HG03064 (cell line): ENCODE measurements around the gene FABP1.

ENCODE experiments used
- ATAC-seq: cut with Tn5 transposase; IDR thresholded peaks from one replicate; pipeline ENCODE4 v1.9.1; 2021; ENCODE audit warnings: low read depth; ENCODE audit not compliant: unreplicated experiment

The FABP1 gene

DNA sequence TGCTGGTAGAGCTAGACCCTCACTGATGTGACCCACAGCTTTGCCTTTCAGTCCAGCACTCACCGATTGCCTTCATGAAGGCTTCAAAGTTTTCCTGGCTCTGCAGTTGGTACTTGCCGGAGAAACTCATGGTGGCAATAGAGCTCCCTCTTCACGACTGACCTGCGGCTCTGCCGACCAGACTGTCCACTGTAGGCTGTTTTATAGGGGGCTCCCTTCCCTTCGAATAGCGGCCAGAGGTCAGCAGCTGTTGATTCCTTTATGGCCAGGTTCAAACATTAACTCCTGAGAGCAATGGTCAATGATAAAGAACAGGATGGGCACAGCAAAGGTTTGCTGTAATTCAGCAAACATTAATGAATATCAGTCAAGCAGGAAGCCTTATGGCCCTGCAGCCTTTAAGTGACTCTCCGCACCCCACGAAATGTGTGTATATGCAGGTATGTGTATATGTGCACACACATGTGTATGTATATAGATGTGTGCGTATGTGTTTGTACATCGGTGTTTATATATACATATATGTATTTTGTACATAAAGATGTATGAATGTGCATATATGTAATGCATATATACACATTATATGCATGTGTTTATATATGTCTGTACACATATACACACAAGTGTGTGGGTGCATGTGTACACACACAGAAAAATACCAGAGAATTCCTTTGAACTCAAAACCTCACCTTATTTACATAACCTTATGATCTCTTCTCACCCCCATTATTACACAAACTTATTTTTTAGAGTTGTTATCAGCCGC, at the start of gene FABP1:
Gene FABP1, minus strand, starts transcription at position 175 of the 766 bp plus-strand sequence. Its CDS starts 45 bp downstream, at position 130.
- ATAC-seq, result no peak

DNA sequence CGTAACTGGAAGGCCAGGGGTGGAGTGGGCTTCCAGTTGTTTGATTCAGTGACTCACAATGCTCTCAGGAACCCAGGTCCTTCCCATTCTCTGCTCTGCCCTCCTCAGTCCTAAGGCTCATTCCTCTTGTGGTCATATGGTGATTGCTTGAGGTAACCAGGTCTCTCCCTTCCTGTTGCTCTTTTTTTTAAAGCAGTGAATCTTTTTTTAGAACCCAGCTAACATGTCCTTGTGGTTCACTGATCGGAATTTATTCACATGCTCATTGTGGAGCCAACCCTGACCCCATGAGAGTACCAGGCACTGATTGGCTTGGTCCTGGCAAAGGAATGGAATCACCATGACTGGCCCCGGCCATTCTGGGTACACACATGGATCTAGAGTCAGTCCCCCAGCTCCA, 49.7 kb upstream of the FABP1 start:
- ATAC-seq, result no peak

DNA sequence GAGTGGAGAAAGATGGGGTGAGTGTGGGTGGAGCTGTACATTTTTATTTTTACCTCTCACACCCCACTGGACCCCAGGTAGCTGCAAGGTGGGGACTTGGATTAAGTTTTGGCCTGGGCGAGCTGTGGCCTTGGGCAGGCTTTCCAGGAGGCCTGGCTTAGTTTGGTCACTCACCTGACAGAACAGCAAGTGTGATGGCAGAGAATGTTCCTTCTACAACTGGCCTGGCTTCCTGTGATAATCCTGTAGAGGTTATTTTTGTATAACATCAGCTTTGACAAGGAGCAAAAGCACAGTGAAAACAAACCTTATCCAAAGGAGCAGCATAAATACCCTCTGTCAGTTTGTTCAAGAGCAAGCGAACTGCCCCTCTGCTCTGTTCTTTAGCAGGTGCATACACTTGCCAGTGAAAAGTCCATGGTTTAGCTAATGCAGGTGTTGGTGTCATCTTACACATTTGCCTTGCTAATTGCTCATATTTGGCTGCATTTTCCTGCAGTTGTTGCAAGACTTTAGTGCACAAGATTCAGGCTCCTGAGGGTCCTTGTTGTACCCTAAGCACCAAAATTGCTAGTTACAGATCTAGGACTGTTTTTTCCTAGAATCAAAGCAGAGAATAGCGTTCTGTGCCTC, 48.6 kb upstream of the FABP1 start:
- no peak for ATAC-seq

DNA sequence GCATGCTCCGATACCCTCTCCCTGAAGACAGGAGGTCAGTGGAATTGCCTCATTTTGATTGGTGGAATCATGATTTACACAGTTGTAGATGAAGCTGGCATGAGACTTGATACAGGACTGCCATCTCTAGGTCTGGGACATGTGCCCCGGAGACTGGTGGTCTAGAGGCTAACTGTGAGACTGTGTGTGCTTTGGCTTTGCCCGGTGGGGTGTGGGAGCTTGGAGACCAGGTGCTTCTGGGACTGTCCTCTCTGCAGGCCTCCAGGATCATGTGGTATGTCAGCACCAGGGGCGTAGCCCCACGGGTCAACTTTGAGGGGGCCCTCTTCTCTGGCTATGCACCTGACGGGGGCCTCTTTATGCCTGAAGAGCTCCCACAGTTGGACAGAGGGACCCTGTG, 45.0 kb upstream of the FABP1 start:
- no peak for ATAC-seq

DNA sequence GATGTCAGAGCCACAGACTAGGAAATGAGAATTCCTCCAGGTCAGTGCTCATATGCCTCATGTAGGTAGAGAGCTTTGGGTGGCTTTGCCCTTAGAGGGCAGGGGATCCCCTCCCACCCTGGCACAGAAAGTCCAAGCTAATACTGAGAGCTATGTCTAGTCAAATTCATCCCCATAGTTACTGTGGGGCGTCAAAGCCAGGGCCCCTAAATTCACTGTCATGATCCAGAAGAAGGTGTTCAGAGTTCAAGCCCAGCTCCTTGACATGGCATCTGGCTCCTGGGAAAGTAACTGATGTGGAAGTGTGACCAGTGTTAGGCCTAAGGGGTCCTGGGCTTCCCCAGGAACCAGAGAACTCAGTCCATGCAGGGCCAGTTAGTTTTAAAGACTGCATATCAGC, 44.1 kb upstream of the FABP1 start:
- no peak for ATAC-seq

DNA sequence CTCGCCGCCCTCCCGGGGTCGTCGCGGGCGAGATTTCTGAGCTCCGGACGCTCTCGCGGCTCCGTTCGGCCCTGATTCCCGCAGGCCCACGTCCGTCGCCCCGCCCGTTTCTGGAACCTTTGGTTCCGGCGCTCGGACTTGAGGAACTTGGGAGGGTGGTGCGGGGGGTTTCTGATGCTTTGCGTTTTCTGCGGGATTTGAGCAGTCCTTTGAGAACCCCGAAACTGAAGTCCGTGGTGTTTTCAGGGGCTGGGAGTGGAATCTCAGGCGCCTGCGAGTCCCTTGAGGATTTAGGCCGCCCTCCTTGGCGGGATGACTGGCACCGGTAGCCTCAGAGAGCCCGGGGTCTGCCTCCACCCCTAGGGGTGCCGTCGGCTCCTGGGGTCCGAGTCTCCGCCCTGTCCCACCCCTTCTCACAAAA, 42.6 kb upstream of the FABP1 start:
- ATAC-seq, result no peak

DNA sequence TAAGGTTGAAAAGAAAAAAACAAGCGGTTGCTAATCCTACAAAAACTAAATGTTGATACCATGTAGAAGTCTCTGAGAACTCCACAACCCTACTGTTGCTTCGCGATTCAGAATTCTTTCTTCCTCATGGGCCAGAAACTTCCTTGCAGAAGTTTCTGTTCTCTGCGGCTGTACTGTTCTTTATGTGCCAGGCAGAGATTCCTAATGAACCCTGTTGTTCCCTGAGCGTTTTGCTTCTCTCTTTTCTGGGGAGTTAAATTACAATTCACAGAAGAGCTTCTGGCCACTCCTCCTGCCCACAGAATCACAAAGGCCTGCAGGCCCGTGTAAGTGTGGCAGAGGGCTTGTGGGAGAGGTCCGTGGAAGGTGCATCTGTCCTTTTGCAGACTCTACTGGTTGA, 40.5 kb upstream of the FABP1 start:
- no peak for ATAC-seq

DNA sequence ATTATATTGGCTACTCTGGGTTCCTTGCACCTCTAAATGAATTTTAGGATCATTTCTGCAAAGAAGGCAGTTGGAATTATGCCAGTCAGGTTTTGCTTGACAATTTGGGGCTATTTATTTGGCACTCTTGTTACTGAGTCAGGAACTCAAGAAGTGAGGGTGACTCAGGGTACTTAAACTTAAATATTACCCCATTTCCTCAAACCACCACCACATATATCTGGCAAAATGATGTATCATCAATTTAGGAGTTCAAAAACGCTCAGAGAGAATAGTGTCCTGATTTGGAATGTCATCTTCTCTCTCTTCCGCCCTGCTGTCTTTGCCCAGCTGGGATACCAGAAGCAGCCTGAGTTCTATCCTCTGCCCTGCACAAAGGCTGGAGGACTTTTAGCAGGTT, 39.9 kb upstream of the FABP1 start:
- ATAC-seq, result no peak

DNA sequence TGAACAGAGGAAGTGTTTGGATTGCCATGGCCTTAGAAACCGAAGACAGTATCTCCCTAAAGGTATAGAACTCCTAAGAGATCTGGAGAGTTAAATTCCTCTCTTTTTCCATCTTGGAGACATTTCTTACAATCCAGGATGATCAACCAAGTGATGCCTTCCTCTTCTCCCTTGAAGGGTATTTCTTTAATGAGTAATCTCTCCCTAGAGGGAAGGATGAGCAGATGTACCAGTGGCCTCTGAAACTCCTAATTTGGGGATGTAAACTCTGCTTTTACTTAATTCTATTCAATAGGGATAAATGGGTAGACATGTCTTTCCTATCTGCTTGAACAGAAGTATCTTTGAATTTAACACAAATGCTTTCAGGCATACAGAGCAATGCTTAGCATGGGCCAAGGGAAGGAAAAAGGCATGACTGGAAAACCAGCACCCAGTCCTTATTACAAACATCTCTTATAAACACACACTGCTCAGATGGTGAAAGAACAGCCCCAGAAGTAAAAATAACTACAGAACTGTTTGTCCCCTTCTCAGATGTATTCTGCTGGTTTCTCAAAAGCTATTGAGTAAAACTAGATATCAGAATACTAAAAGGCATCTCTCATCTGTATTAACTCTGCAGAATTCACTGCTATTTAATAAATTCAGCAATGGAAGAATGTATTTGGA, 37.6 kb upstream of the FABP1 start:
- ATAC-seq, result no peak

DNA sequence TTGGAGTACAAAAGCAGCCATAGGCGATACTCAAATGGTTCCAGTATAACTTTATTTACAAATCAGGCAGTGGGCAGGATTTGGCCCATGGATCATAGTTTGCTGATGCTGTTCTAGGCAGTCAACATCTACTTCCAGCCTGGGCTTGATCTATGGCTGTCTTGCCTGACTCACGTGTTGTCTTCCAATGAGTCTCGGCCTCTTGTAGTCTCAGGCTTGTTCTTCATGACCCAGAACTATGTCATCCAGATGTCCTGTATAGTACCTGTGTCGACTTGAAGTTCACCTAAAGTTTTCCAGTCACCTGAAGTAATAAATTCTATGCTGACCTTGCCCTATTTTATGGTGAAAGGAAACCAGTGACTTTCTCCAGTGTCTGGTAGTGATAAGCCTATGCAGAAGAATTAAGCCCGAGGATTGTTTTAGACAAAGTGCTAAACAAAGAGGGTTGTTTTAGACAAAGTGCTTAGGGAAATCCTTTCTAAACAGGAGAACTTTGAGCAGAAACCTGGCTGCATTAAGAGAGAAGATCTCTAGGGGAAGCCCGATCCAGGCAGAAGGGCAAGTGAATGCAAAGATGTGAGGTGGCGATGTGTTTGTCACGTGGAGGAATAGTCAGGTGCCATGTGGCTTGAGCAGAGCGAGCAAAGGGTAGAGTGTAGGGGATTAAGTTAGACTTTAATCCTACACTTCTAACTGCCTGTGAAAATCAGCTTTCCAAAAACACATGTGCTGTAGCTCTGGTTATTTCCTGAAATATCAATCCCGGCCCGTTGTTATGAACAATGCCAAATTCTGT, 33.8 kb upstream of the FABP1 start:
- ATAC-seq, result no peak

DNA sequence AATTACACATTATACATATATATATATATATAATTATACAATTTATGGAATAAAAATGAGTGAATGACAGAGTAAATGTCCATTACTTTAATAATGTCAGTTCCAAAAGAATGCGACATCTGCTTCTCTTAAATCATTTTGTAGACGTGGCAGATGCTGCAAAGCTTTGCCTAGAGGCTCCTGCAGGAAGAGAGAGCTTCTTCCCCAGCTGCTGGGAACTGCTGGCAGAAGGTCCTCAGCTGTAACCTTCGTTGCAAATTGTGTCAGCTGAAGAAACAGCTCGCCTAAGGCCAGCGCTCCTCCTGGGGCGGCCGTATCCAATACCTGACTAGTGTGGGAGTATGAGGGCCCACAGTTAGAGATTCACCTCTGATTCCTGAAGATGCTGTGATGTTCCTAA, 32.7 kb upstream of the FABP1 start:
- ATAC-seq, result no peak

DNA sequence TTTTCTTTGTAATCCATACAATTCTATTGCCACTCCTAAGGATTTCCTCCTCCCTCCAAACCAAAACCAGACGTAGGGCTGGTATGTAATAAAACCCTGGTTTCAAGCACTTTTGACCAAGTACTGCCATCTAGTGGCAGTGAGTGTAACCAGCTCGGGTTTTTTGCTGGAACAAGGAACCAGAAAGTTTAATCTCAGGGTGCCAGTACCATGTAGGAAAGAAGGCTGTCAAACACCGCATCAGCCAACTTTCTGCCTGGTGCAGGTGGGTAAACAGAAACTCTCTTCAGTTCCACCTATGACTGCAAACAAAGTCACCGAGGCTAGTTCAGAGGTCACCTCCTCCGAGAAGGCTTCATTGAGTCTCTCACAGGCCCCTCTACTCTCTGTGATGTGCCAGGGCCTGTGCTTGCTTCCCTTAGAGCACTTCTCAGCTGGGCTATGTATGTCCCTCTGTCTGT, 32.1 kb upstream of the FABP1 start:
- no peak for ATAC-seq

DNA sequence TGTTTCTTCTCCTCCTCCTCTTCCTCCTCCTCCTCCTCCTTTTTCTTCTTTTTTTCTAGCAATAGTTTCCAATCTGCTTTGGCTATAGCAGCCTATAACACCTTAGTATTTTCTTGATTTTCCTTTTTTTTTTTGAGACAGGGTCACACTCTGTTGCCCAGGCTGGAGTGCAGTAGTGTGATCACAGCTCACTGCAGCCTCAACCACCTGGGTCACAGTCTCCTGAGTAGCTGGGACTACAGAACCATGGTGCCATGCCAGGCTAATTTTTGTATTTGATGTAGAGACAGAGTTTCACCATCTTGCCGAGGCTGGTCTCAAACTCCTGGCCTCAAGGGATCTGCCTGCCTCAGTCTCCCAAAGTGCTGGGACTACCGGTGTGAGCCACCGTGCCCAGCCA, 31.6 kb upstream of the FABP1 start:
- no peak for ATAC-seq

DNA sequence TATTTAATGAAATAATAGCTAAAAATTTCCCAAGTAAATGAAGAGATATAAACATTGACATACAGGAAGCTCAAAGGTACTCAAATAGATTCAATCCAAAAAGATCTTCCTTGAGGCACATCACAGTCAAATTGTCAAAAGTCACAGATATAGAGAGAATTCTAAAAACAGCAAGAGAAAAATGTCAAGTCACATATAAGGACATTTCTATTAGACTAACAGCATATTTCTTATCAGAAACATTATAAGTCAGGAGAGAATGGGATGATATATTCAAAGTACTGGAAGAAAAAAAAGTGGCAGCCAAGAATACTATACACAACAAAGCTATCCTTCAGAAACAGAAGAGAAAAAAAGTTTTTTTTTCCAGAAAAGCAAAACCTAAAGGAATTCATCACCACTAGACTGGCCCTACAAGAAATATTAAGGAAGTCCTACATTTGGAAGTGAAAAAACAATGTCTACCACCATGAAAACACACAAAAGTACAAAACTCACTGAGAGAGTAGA, 21.1 kb upstream of the FABP1 start:
- no peak for ATAC-seq

DNA sequence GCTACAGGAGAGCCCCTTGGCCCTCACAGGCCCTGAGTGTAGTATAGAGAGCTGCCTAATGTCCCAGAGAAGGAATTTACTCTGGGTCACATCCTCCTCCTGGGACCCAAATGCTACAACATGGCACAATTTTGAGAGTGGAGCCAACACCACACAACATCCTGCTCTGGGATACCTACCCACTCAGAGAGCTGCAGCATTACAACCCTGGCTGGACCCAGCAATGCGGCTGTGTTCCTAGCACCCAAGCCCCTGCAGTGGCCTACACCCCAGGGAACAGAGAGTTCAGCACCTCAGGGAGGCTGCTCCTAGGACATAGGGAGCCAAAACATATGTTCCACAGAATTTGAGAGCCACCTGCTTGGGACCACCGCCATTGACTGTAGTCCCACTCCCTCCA, 19.3 kb upstream of the FABP1 start:
- no peak for ATAC-seq

DNA sequence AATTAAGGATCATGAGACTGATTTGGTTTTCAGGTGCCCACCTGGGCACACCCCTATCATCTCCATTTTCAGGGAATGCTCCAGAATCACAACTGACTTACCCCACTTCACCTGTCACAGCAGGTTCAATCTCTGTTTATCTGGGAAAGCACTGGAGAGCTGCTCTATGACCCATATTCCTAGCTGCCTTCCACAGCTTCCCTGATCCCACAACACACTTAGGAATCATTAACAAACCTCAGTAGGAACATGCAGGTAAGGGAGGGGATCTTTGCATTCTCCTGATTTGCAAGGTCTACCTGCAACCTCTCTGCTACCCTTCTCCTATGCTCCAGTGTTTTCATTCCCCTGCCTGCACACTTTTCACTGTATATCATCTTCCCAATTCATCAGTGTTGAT, 18.7 kb upstream of the FABP1 start:
- ATAC-seq, result no peak

DNA sequence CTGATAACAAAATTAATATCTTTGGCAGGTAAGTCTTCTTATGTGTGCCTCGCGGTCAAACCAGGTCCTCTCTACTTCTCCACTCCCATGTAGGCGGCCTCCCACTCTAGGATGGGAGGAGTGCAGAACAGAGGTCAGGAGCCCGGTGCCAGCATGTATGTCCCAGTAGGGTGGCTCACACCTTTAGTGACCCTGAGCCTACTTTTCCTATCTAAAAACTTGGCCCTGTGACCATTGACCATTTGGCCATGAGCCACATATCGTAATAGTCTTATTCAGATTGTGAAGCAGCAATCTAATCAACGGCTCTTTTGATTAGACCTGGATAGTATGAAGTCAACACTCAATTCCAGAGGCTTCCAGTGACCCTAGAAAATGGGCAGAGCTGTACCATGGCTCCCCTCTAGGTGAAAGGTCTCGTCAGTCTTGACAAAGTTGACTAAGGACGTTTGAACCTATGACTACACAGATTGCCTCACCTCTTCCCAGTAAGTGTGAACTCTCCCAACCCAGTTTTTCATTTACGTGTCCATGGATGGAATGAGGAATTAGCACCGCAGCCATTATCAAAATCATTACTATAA, 17.1 kb upstream of the FABP1 start:
- no peak for ATAC-seq

DNA sequence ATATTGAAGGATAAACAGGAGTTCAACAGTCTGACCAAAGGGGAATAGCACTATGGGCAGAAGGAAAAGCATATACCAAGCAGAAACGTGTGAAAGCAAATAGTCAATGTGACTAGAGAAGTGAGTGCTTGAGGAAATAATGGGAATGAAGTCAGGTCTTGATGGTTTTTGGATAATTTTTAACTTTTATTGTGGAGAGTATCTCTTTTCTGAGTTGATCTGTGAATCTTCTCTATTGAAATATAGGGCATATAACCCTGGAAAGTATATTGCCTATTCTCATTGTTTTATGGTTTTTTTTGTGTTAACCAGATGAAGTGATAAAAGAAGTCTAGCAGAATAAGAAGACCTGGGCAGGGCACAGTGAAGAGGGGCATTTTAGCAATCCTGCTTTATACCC, 16.4 kb upstream of the FABP1 start:
- ATAC-seq, result no peak

DNA sequence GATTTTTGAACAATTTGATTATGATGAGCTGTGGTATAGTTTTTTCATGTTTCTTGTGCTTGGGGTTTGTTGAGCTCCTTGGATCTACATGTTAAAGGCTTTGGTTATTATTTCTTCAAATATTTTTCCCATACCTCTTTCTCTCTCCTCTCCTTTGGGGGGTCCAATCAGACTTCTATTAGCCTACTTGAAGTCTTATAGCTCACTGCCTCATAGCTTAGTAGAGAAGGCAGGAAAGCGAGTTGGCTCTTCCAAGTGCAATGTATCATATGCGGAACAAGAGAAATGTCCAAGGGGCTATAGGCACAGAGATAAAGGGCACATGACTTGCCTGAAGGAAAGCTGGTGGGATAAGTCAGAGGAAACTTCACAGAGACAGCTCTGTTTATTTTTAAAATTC, 14.1 kb upstream of the FABP1 start:
- no peak for ATAC-seq

DNA sequence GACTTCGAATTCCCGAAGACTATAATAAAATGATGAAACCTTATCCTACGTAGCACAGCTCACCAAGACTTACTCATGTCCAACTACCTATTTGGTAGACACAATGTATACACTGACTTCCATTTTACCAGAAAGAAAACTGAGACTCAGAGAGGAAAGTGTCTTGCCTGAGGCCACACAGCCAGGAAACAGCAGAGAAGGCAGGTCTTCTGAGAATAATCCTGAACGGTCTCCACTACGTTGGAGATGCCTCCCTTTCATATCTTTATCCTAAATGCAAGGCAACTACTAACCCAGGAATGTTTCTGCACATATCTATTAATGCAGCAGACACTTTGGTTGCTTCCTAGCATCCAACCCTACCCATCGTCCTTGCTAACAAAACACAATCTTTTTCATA, 11.9 kb upstream of the FABP1 start:
- no peak for ATAC-seq
